RWPE1 (cell line): ENCODE measurements around the gene MAPKAPK3.
"Not testable (repeated sequence)": the region's sequence is repeated elsewhere in the genome, so short reads cannot be mapped to it uniquely, and the experiment has no call there.

Source experiments
- CTCF ChIA-PET: fragments of 350-600 bp; sonication (Branson Sonifier 250); formaldehyde crosslinking; extraction: SDS; loops from one replicate; lab custom pipeline; 2021; lab: Yijun Ruan, JAX
- POLR2A ChIA-PET: fragments of 400-600 bp; formaldehyde crosslinking; extraction: SDS; loops from one replicate; lab custom pipeline; 2020; ENCODE audit warnings: antibody characterized with exemption; ENCODE audit not compliant: low non-redundant PET; lab: Yijun Ruan, JAX
- DNase-seq: peaks from one replicate; pipeline ENCODE4 v3.0.0; 2012; ENCODE audit warnings: low spot score
- H3K27ac ChIP-seq: fragments of 450-650 bp; 2 replicates; pipeline ENCODE4 v1.5.1; 2017
- CTCF ChIP-seq: fragments of 450-650 bp; conservative IDR thresholded peaks from 2 replicates; pipeline ENCODE4 v1.5.1; 2017; ENCODE audit warnings: low read depth, mild to moderate bottlenecking

MAPKAPK3 gene

GRCh38 chr3:50687127-50687751 lies 70.3 kb downstream of the MAPKAPK3 start:
- H3K27ac ChIP-seq: no peak overlapping the region
- DNase-seq: no peak
- ChIA-PET CTCF (no interaction called here), POLR2A (no interaction called here)
- no peak for TF ChIP-seq CTCF

GRCh38 chr3:50687916-50688315 lies 71.0 kb downstream of the MAPKAPK3 start:
- no peak for TF ChIP-seq CTCF

GRCh38 chr3:50688602-50689001 lies 71.7 kb downstream of the MAPKAPK3 start:
- POLR2A ChIA-PET, H3K27ac ChIP-seq, DNase-seq, CTCF ChIA-PET: not testable (repeated sequence)

More at GRCh38 chr3:50687916-50688315, 71.0 kb downstream of the MAPKAPK3 start:
- no peak for DNase-seq
- no peak overlapping the region for H3K27ac ChIP-seq
- POLR2A ChIA-PET: no interaction called here
- CTCF ChIA-PET: no interaction called here

GRCh38 chr3:50689558-50689957 lies 72.6 kb downstream of the MAPKAPK3 start:
- H3K27ac ChIP-seq: no peak overlapping the region
- no peak for TF ChIP-seq CTCF
- no peak for DNase-seq
- ChIA-PET CTCF (interaction anchor here (0.6 kb wide), 1 partner anchor 627 kb away, joined by 5 read pairs; no protein-coding TSS in a partner anchor), POLR2A (no interaction called here)

GRCh38 chr3:50695031-50695430 lies 78.1 kb downstream of the MAPKAPK3 start:
- DNase-seq: no peak
- no peak for TF ChIP-seq CTCF
- ChIA-PET POLR2A (no interaction called here), CTCF (interaction anchor here (1.1 kb wide), 1 partner anchor 191 kb away, joined by 3 read pairs; no protein-coding TSS in a partner anchor)
- no peak overlapping the region for H3K27ac ChIP-seq

GRCh38 chr3:50696276-50696675 lies 79.3 kb downstream of the MAPKAPK3 start:
- H3K27ac ChIP-seq: no peak overlapping the region
- ChIA-PET CTCF (no interaction called here), POLR2A (no interaction called here)
- TF ChIP-seq CTCF: no peak
- DNase-seq: no peak

- no peak for TF ChIP-seq CTCF
- ChIA-PET POLR2A (no interaction called here), CTCF (no interaction called here)
- no peak for DNase-seq
- no peak overlapping the region for H3K27ac ChIP-seq
These were observed 81.3 kb downstream of the MAPKAPK3 start for GRCh38 chr3:50698269-50698668.
